Stimulated activated CD8-positive, alpha-beta memory T cell treated with anti-CD3 and anti-CD28 coated beads, Interleukin-15, amount 100 ng/mL, for 48 hours (primary cell): ENCODE data around the gene ABHD2.
"Not testable (repeated sequence)": the region's sequence is repeated elsewhere in the genome, so short reads cannot be mapped to it uniquely, and the experiment has no call there.

Source experiments
- DNase-seq, 2 donors: peaks; one replicate each; pipeline ENCODE4 v3.0.0-alpha.2; 2020; ENCODE audit warnings: low read depth in 2 of 2

ABHD2 gene

GRCh38 chr15:89075101-89075640 is 13.1 kb upstream of the ABHD2 start:
- DNase-seq = no peak

- DNase-seq = no peak
Observed at GRCh38 chr15:89075846-89076245, 12.4 kb upstream of the ABHD2 start.

- DNase-seq = no peak
Observed at GRCh38 chr15:89077750-89078149, 10.5 kb upstream of the ABHD2 start.

GRCh38 chr15:89078851-89079810 is 9.1 kb upstream of the ABHD2 start:
- DNase-seq = no peak

- no peak for DNase-seq
Observed at GRCh38 chr15:89081878-89082277, 6.4 kb upstream of the ABHD2 start.

GRCh38 chr15:89083246-89083645 is 5.0 kb upstream of the ABHD2 start:
- DNase-seq = no peak

- DNase-seq = no peak
Observed at GRCh38 chr15:89085289-89085926, 2.8 kb upstream of the ABHD2 start.

GRCh38 chr15:89085933-89086332 is 2.3 kb upstream of the ABHD2 start:
- DNase-seq = not testable (repeated sequence)

- DNase-seq = not testable (repeated sequence)
Observed at GRCh38 chr15:89086390-89086789, 1.9 kb upstream of the ABHD2 start.

- DNase-seq = no peak
Observed at GRCh38 chr15:89087161-89087829, 961 bp upstream of the ABHD2 start.

- no peak for DNase-seq
Observed at GRCh38 chr15:89088605-89089315, 504 bp downstream of the ABHD2 start.

GRCh38 chr15:89089316-89090230 is 1.3 kb downstream of the ABHD2 start:
- DNase-seq = no peak

- DNase-seq = peak; percentile 21 to 30
Observed at GRCh38 chr15:89090791-89091626, 2.8 kb downstream of the ABHD2 start.

GRCh38 chr15:89091627-89092220 is 3.5 kb downstream of the ABHD2 start:
- DNase-seq = no peak

GRCh38 chr15:89093509-89093908 is 5.3 kb downstream of the ABHD2 start:
- DNase-seq = no peak

- no peak for DNase-seq
Observed at GRCh38 chr15:89095073-89095472, 6.8 kb downstream of the ABHD2 start.

- no peak for DNase-seq
Observed at GRCh38 chr15:89095556-89095955, 7.3 kb downstream of the ABHD2 start.

- DNase-seq = no peak
Observed at GRCh38 chr15:89096664-89097063, 8.4 kb downstream of the ABHD2 start.

GRCh38 chr15:89097313-89097712 is 9.1 kb downstream of the ABHD2 start:
- DNase-seq = no peak
